ENCODE measurements around the gene IL11. TPM values are rescaled to one million over a fixed set of nuclear protein-coding genes. Genes with fewer than 3 reads are reported as not detected.
"Not testable (repeated sequence)": the region's sequence is repeated elsewhere in the genome, so short reads cannot be mapped to it uniquely, and the experiment has no call there.

Gene IL11
- total RNA-seq, 1 donor from 2014 or later = 0.06 TPM

DNA sequence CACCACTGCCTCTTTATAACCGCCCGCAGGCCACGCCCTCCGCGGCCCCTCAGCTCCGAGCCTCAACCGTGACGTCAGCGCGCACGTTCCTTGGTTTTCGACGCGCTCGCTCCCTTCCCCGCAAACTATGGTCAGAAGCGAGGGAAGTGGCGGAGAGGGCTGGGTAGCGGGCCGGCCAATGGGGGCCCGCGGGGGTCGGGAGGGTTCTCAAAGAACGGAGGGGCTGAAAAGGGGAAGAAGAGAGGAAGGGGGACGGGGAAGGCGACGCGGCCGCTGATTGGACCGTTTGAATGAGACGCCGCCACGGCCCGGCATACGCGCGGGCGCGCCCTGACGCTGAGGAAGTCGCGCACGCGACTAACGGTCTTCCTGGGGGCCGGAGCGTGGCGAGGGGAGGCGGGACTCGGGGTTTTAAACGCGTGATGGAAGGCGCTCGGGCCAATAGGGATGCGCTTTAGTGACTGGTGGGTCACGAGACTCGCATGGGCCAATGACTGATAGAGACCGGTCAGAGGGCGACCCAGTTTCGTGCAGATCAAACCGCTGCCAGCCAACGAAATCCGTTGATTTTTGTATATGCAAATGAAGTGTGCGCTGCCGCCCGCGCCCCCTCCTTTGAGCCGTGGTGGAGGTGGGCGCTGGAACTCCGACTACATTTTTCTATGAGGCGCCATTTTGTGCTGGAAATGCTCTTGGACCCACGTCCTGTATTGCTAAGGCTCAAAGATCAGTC lies 37.7 kb upstream of the IL11 start:
- Mint-ChIP-seq H3K27ac (peak overlapping the region; percentile 99), H3K4me1 (peaks cover 34% of the 10 kb centered on the region), H3K36me3 (peaks cover 27% of the 10 kb centered on the region), H3K4me3 (peak overlapping the region; percentile 95), H3K27me3 (ENCODE audit: insufficient read depth, low read depth) (peaks cover 15% of the 10 kb centered on the region), H3K9me3 (peaks cover 13% of the 10 kb centered on the region)
- Histone ChIP-seq H3K4me1 (peaks cover 15% of the 10 kb centered on the region), H3K9ac (no peak overlapping the region), H3K9me3 (ENCODE audit: low read depth) (no peaks in the 10 kb centered on the region), H3K27ac (peak overlapping the region; percentile 98), H3K79me2 (ENCODE audit: low read depth) (peaks cover 46% of the 10 kb centered on the region), H3K36me3 (peaks cover 5% of the 10 kb centered on the region), H3F3A (ENCODE audit: low read depth) (peaks cover 40% of the 10 kb centered on the region), H2AFZ (replicated peaks) (no peak overlapping the region), H3K4me2 (peak overlapping the region; percentile 50), H4K20me1 (ENCODE audit: low read depth) (peaks cover 44% of the 10 kb centered on the region), H3K27me3 (no peaks in the 10 kb centered on the region), H3K4me3 (peak overlapping the region; percentile 88)
- TF ChIP-seq EZH2phosphoT487 (IDR thresholded peaks at IDR 0.05) = no peak
- TF ChIP-seq CTCF (IDR thresholded peaks at IDR 0.05) = no peak
- TF ChIP-seq EZH2 (IDR thresholded peaks at IDR 0.05) = no peak
- peak; percentile 99 for DNase-seq (ENCODE audit: low spot score)

DNA sequence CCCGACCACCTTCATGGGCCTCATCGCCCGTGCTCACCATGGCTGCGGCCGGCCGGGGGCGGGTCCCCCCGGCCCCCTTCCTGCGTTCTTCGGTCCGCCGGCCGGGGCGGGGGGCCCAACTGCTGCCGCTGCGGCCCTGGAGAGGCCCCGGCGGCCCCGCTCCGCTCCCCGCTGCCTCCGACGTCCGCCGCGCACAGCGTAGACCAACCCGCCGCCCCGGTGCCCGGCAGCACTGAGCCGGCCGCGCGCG lies 37.2 kb upstream of the IL11 start, which contains the start of gene UBE2S:
Gene UBE2S (minus strand): TSS at position 239 of the 250 bp plus-strand sequence. CDS start 199 bp downstream, at position 40.
- Mint-ChIP-seq H3K9me3 (peaks cover 13% of the 10 kb centered on the region), H3K4me1 (peaks cover 37% of the 10 kb centered on the region), H3K27me3 (ENCODE audit: insufficient read depth, low read depth) (peaks cover 15% of the 10 kb centered on the region), H3K27ac (peak within 1 kb of the TSS; percentile 99), H3K4me3 (peak within 1 kb of the TSS; percentile 95), H3K36me3 (peaks cover 30% of the 10 kb centered on the region)
- peaks cover 10% of the 10 kb centered on the region for H3K36me3 ChIP-seq
- peaks cover 50% of the 10 kb centered on the region for H3K79me2 ChIP-seq (ENCODE audit: low read depth)
- peak; percentile 3 for TF ChIP-seq CTCF (IDR thresholded peaks at IDR 0.05)
- peak within 1 kb of the TSS; percentile 91 for H3K9ac ChIP-seq
- H3K4me1 ChIP-seq = peaks cover 15% of the 10 kb centered on the region
- peak within 1 kb of the TSS; percentile 93 for H3K4me2 ChIP-seq
- H3F3A ChIP-seq (ENCODE audit: low read depth) = peaks cover 45% of the 10 kb centered on the region
- not testable (repeated sequence) for H3K27me3 ChIP-seq; H2AFZ ChIP-seq (replicated peaks); DNase-seq (ENCODE audit: low spot score); H3K9me3 ChIP-seq (ENCODE audit: low read depth)
- H3K4me3 ChIP-seq = peak within 1 kb of the TSS; percentile 88
- peak within 1 kb of the TSS; percentile 98 for H3K27ac ChIP-seq
- H4K20me1 ChIP-seq (ENCODE audit: low read depth) = peaks cover 49% of the 10 kb centered on the region

DNA sequence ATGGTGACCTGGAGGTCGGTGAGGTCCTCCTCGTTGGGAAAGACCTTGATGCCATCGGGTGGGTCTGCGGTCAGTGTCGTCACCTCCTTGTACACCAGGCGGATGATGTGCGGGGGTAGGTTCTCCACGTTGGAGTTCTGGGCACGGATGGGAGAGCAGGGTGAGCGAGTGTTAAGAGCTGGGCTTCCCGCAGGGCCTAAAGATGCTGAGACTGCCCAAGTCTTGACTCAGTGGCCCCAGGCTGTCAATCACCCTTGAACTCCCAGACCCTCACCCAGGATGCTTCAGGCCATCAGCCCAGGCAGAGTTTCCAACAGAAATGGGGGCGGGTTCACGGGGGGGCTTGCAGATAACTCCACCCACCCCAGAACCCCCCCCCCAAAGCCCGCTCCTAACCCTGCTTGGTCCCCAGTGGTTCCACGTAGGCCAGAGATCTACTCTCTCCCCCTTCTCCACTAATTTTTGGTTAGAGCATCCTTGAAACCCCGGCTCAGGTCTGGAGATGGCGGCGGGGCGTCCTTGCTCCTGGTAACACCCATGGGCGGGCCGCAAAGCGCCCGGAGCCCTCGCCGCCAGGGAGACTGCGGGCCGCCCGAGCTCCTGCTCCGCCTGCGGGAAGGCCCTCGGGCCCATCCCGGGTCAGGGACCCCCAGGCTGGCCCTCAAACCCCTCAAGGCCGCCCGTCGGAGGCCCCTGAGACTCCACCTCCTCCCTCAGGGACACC lies 36.7 kb upstream of the IL11 start:
- Histone ChIP-seq H3F3A (ENCODE audit: low read depth) (peaks cover 50% of the 10 kb centered on the region), H3K9ac (peak overlapping the region; percentile 91), H3K27me3 (no peaks in the 10 kb centered on the region), H3K4me2 (peak overlapping the region; percentile 93), H3K36me3 (peaks cover 10% of the 10 kb centered on the region), H4K20me1 (ENCODE audit: low read depth) (peaks cover 54% of the 10 kb centered on the region), H3K27ac (peak overlapping the region; percentile 98), H3K79me2 (ENCODE audit: low read depth) (peaks cover 55% of the 10 kb centered on the region), H3K4me1 (peaks cover 15% of the 10 kb centered on the region), H3K9me3 (ENCODE audit: low read depth) (no peaks in the 10 kb centered on the region), H3K4me3 (peak overlapping the region; percentile 88), H2AFZ (replicated peaks) (no peak overlapping the region)
- Mint-ChIP-seq H3K4me3 (peak overlapping the region; percentile 95), H3K27ac (peak overlapping the region; percentile 4), H3K27me3 (ENCODE audit: insufficient read depth, low read depth) (peaks cover 18% of the 10 kb centered on the region), H3K36me3 (peaks cover 33% of the 10 kb centered on the region), H3K9me3 (peaks cover 13% of the 10 kb centered on the region), H3K4me1 (peaks cover 41% of the 10 kb centered on the region)
- peak; percentile 42 for DNase-seq (ENCODE audit: low spot score)
- TF ChIP-seq CTCF (IDR thresholded peaks at IDR 0.05) = no peak
- TF ChIP-seq EZH2 (IDR thresholded peaks at IDR 0.05) = no peak
- TF ChIP-seq EZH2phosphoT487 (IDR thresholded peaks at IDR 0.05) = no peak

Measured in neural progenitor cell (in vitro differentiated cells).